WI38 (cell line): Measurements from ENCODE around the gene DHTKD1.

Experiments used
- H3K4me3 ChIP-seq: 2 replicates; pipeline ENCODE4 v1.5.1; 2011; ENCODE audit warnings: low read depth, mild to moderate bottlenecking, control low read depth, low read length
- CTCF ChIP-seq: IDR thresholded peaks from 2 replicates; pipeline ENCODE4 v1.5.1; 2012; ENCODE audit warnings: low read depth, mild to moderate bottlenecking, control low read depth, low read length

DHTKD1 gene

GRCh38 chr10:12031404-12031803 is 37.4 kb upstream of the DHTKD1 start:
- no peak overlapping the region for H3K4me3 ChIP-seq
- no peak for TF ChIP-seq CTCF

- no peak for TF ChIP-seq CTCF
- no peak overlapping the region for H3K4me3 ChIP-seq
Observed at GRCh38 chr10:12036073-12036655, 32.6 kb upstream of the DHTKD1 start.

GRCh38 chr10:12041766-12042408 is 26.9 kb upstream of the DHTKD1 start:
- no peak for TF ChIP-seq CTCF
- peak overlapping the region; percentile 95 for H3K4me3 ChIP-seq

- no peak for TF ChIP-seq CTCF
- H3K4me3 ChIP-seq: peak overlapping the region; percentile 95
Observed at GRCh38 chr10:12042409-12042796, 26.4 kb upstream of the DHTKD1 start.

GRCh38 chr10:12042797-12043651 is 25.7 kb upstream of the DHTKD1 start, which contains the start of gene UPF2:
Gene UPF2 (minus strand): TSS chr10:12042809. CDS start chr10:12035423, 7,386 bp downstream.
- peak within 1 kb of the TSS; percentile 95 for H3K4me3 ChIP-seq
- TF ChIP-seq CTCF: no peak

- no peak for TF ChIP-seq CTCF
- no peak overlapping the region for H3K4me3 ChIP-seq
Observed at GRCh38 chr10:12045596-12045995, 23.2 kb upstream of the DHTKD1 start.

GRCh38 chr10:12048547-12048946 is 20.2 kb upstream of the DHTKD1 start:
- H3K4me3 ChIP-seq: no peak overlapping the region
- no peak for TF ChIP-seq CTCF
